Neural cell (in vitro differentiated cells): ENCODE data around the gene LRP5.

Experiments
- CTCF ChIP-seq: fragments of 450-650 bp; IDR thresholded peaks from 2 replicates; pipeline ENCODE4 v1.5.1; 2014; ENCODE audit warnings: antibody characterized with exemption, mild to moderate bottlenecking, moderate library complexity; ENCODE audit not compliant: poor library complexity, severe bottlenecking
- EZH2 ChIP-seq: fragments of 200-600, 300-800 bp; shearing (Covaris generic), sonication (generic); IDR thresholded peaks from 2 replicates; pipeline ENCODE4 v1.6.1; 2014; ENCODE audit warnings: antibody characterized with exemption, low read length, borderline replicate concordance, mild to moderate bottlenecking; ENCODE audit not compliant: insufficient read depth, poor library complexity, severe bottlenecking
- SMC3 ChIP-seq: fragments of 450-650 bp; conservative IDR thresholded peaks from 2 replicates; pipeline ENCODE4 v1.6.1; 2014; ENCODE audit warnings: antibody characterized with exemption, mild to moderate bottlenecking, moderate library complexity; ENCODE audit not compliant: poor library complexity

- TF ChIP-seq CTCF (no peak), SMC3 (no peak), EZH2 (no peak)
These were observed 91.4 kb downstream of the LRP5 start for GRCh38 chr11:68403831-68404230.
